Loucy (cell line): Measurements from ENCODE around the gene GRK6.

Experiments used
- H2AFZ ChIP-seq: fragments of 200-600 bp; sonication (generic); 2 replicates; pipeline ENCODE4 v1.6.0; 2016; ENCODE audit warnings: antibody characterized with exemption, mild to moderate bottlenecking, low read length, moderate library complexity
- H3F3A ChIP-seq: fragments of 200-600 bp; 2 replicates; pipeline ENCODE4 v1.6.0; 2016; ENCODE audit warnings: antibody characterized with exemption, low read depth, mild to moderate bottlenecking
- H3K27me3 ChIP-seq: fragments of 200-600 bp; sonication (generic); 2 replicates; pipeline ENCODE4 v1.6.1; 2014; ENCODE audit warnings: low read length, mild to moderate bottlenecking; ENCODE audit not compliant: insufficient read depth, poor library complexity, severe bottlenecking
- H3K36me3 ChIP-seq: fragments of 200-600 bp; sonication (generic); 2 replicates; pipeline ENCODE4 v1.6.1; 2016; ENCODE audit warnings: low read length; ENCODE audit not compliant: insufficient read depth
- H3K4me1 ChIP-seq: fragments of 200-600 bp; sonication (generic); 2 replicates; pipeline ENCODE4 v1.5.1; 2014; ENCODE audit warnings: low read length, mild to moderate bottlenecking; ENCODE audit not compliant: insufficient read depth, poor library complexity, severe bottlenecking
- H3K4me2 ChIP-seq: fragments of 200-600 bp; sonication (generic); 2 replicates; pipeline ENCODE4 v1.6.0; 2014; ENCODE audit warnings: antibody characterized with exemption, low read length, low read depth, mild to moderate bottlenecking; ENCODE audit not compliant: poor library complexity, severe bottlenecking
- H3K4me3 ChIP-seq: fragments of 200-600 bp; sonication (generic); 2 replicates; pipeline ENCODE4 v1.5.1; 2014; ENCODE audit warnings: low read length, mild to moderate bottlenecking, mixed read lengths; ENCODE audit not compliant: poor library complexity, severe bottlenecking
- H3K79me2 ChIP-seq: fragments of 200-600 bp; sonication (generic); 2 replicates; pipeline ENCODE4 v1.6.1; 2014; ENCODE audit warnings: low read length; ENCODE audit not compliant: insufficient read depth
- H3K9ac ChIP-seq: fragments of 200-600 bp; sonication (generic); 2 replicates; pipeline ENCODE4 v1.6.0; 2014; ENCODE audit warnings: mild to moderate bottlenecking, low read depth, low read length, moderate library complexity; ENCODE audit not compliant: poor library complexity, severe bottlenecking
- H3K9me2 ChIP-seq: fragments of 200-600 bp; sonication (generic); replicated peaks from 2 replicates; pipeline ENCODE4 v1.6.1; 2016; ENCODE audit warnings: low read depth, low read length, mixed read lengths
- H3K9me3 ChIP-seq: fragments of 200-600 bp; sonication (generic); 2 replicates; pipeline ENCODE4 v1.6.1; 2014; ENCODE audit warnings: mild to moderate bottlenecking, antibody characterized with exemption, low read length, low read depth; ENCODE audit not compliant: insufficient read depth
- H4K20me1 ChIP-seq: fragments of 200-600 bp; sonication (generic); 2 replicates; pipeline ENCODE4 v1.6.0; 2014; ENCODE audit warnings: antibody characterized with exemption, low read length, mild to moderate bottlenecking; ENCODE audit not compliant: insufficient read depth, poor library complexity, severe bottlenecking
- CTCF ChIP-seq: fragments of 200-600 bp; sonication (generic); conservative IDR thresholded peaks from 2 replicates; pipeline ENCODE4 v1.5.1; 2014; ENCODE audit warnings: mild to moderate bottlenecking, antibody characterized with exemption, low read length
- EZH2phosphoT487 ChIP-seq: fragments of 200-600 bp; IDR thresholded peaks from 2 replicates; pipeline ENCODE4 v1.6.1; 2018; ENCODE audit warnings: antibody characterized with exemption, mild to moderate bottlenecking, moderate library complexity, borderline replicate concordance

GRK6 gene

GRCh38 chr5:177458912-177459350 lies 32.5 kb downstream of the GRK6 start:
- H3K36me3 ChIP-seq, result no peaks in the 10 kb centered on the region
- no peaks in the 10 kb centered on the region for H3K4me1 ChIP-seq
- no peaks in the 10 kb centered on the region; the same call in 1 of the 2 replicates for H3F3A ChIP-seq
- TF ChIP-seq EZH2phosphoT487 (no peak), CTCF (no peak)
- no peaks in the 10 kb centered on the region for H3K9me2 ChIP-seq
- H3K9me3 ChIP-seq, result no peaks in the 10 kb centered on the region
- H4K20me1 ChIP-seq, result peaks cover 10% of the 10 kb centered on the region
- no peak overlapping the region for H3K9ac ChIP-seq
- H2AFZ ChIP-seq, result no peak overlapping the region
- H3K4me2 ChIP-seq, result no peak overlapping the region
- H3K4me3 ChIP-seq, result no peak overlapping the region
- no peaks in the 10 kb centered on the region for H3K27me3 ChIP-seq
- no peaks in the 10 kb centered on the region for H3K79me2 ChIP-seq

GRCh38 chr5:177459357-177459756 lies 32.9 kb downstream of the GRK6 start:
- no peaks in the 10 kb centered on the region for H3K79me2 ChIP-seq
- H3K4me1 ChIP-seq, result no peaks in the 10 kb centered on the region
- H3K27me3 ChIP-seq, result no peaks in the 10 kb centered on the region
- no peaks in the 10 kb centered on the region for H3K9me2 ChIP-seq
- H3K4me3 ChIP-seq, result no peak overlapping the region
- no peak overlapping the region for H3K4me2 ChIP-seq
- peaks cover 10% of the 10 kb centered on the region for H4K20me1 ChIP-seq
- no peak overlapping the region for H2AFZ ChIP-seq
- no peak for TF ChIP-seq EZH2phosphoT487
- no peak for TF ChIP-seq CTCF
- no peaks in the 10 kb centered on the region for H3K9me3 ChIP-seq
- H3K9ac ChIP-seq, result no peak overlapping the region
- no peaks in the 10 kb centered on the region; the same call in 1 of the 2 replicates for H3F3A ChIP-seq
- no peaks in the 10 kb centered on the region for H3K36me3 ChIP-seq

- H3K9me2 ChIP-seq, result no peaks in the 10 kb centered on the region
- no peak overlapping the region for H2AFZ ChIP-seq
- H4K20me1 ChIP-seq, result peaks cover 10% of the 10 kb centered on the region
- no peaks in the 10 kb centered on the region for H3K27me3 ChIP-seq
- no peaks in the 10 kb centered on the region for H3K79me2 ChIP-seq
- H3K4me3 ChIP-seq, result no peak overlapping the region
- no peak overlapping the region for H3K4me2 ChIP-seq
- no peaks in the 10 kb centered on the region for H3K9me3 ChIP-seq
- TF ChIP-seq CTCF (no peak), EZH2phosphoT487 (no peak)
- H3K4me1 ChIP-seq, result no peaks in the 10 kb centered on the region
- H3K9ac ChIP-seq, result no peak overlapping the region
- 0 out of 2 replicates have a peak, but pooled peaks cover under 1% of the 10 kb centered on the region for H3K36me3 ChIP-seq
- no peaks in the 10 kb centered on the region; the same call in 1 of the 2 replicates for H3F3A ChIP-seq
Observed at GRCh38 chr5:177459819-177460628, 33.5 kb downstream of the GRK6 start.
